Endothelial cell of umbilical vein (primary cell): ENCODE measurements around the gene UBP1. TPM values are rescaled to one million over a fixed set of nuclear protein-coding genes. Genes with fewer than 3 reads are reported as not detected.

Source experiments
- BruUV-seq: library from RNA; stranded (reverse); fragments of 400-500 nt; replicated peaks from 2 replicates; lab custom pipeline; 2021; lab: Mats Ljungman, UMichigan
- CTCF ChIA-PET: fragments of 300-600, 350-600 bp; sonication (Branson Sonifier 250); formaldehyde crosslinking; loops from one replicate; lab custom pipeline; 2021; ENCODE audit warnings: antibody characterized with exemption, inconsistent platforms; lab: Charles Lee
- POLR2A ChIA-PET: fragments of 300-600, 350-600 bp; sonication (Branson Sonifier 250); formaldehyde crosslinking; loops from one replicate; lab custom pipeline; 2021; ENCODE audit warnings: antibody characterized with exemption, inconsistent platforms; lab: Charles Lee
- DNase-seq: peaks from one replicate; pipeline ENCODE4 v3.0.0-alpha.2; 2011; ENCODE audit warnings: low read depth, low spot score
- FAIRE-seq: peaks from 2 replicates; lab custom pipeline; 2011; peaks lifted over from hg19 to GRCh38; lab: Jason Lieb, UNC
- H2AFZ ChIP-seq: 2 replicates; pipeline ENCODE4 v1.6.0; 2012; ENCODE audit warnings: low read depth, low read length, control low read depth, inconsistent platforms
- H3K27ac ChIP-seq: 2 replicates; pipeline ENCODE4 v1.5.1; 2011; ENCODE audit warnings: low read depth, mild to moderate bottlenecking, control low read depth, low read length, moderate library complexity; ENCODE audit not compliant: insufficient read depth
- H3K27me3 ChIP-seq, 2 experiments: 2 replicates each; pipeline versions ENCODE4 v1.6.0 to v1.6.1; 2011; ENCODE audit warnings: low read length in 2 of 2, mixed read lengths in 1 of 2; ENCODE audit not compliant: control insufficient read depth in 2 of 2, insufficient read depth in 2 of 2
- H3K36me3 ChIP-seq, 2 experiments: 2 replicates in 1 of 2; 3 replicates in 1 of 2; pipeline ENCODE4 v1.5.1; 2011; ENCODE audit warnings: low read length in 2 of 2, mild to moderate bottlenecking in 1 of 2, moderate library complexity in 1 of 2; ENCODE audit not compliant: control insufficient read depth in 2 of 2, insufficient read depth in 2 of 2; ENCODE audit errors: extremely low read depth in 1 of 2
- H3K4me1 ChIP-seq: 3 replicates; pipeline ENCODE4 v1.5.1; 2011; ENCODE audit warnings: mild to moderate bottlenecking, low read length; ENCODE audit not compliant: control insufficient read depth, insufficient read depth; ENCODE audit errors: extremely low read depth
- H3K4me2 ChIP-seq: 2 replicates; pipeline ENCODE4 v1.6.1; 2011; ENCODE audit warnings: low read length, control low read depth, mixed read lengths; ENCODE audit not compliant: insufficient read depth
- H3K4me3 ChIP-seq, 3 experiments: fragments of 200-600 bp in 1 of 3; sonication (generic), shearing (Covaris generic) in 1 of 3; replicated peaks in 1 of 3; 2 replicates each; pipeline ENCODE4 v1.5.1; 2011 to 2016; ENCODE audit warnings: control low read depth in 3 of 3, low read length in 3 of 3, mild to moderate bottlenecking in 2 of 3, inconsistent platforms in 1 of 3, low read depth in 1 of 3, moderate library complexity in 1 of 3; ENCODE audit not compliant: insufficient read depth in 1 of 3
- H3K79me2 ChIP-seq: 2 replicates; pipeline ENCODE4 v1.6.0; 2012; ENCODE audit warnings: low read length, inconsistent platforms; ENCODE audit not compliant: control insufficient read depth, insufficient read depth
- H3K9ac ChIP-seq: replicated peaks from 2 replicates; pipeline ENCODE3; 2011; ENCODE audit warnings: low read length, control low read depth; ENCODE audit not compliant: insufficient read depth; ENCODE audit errors: extremely low read depth
- H3K9me1 ChIP-seq: replicated peaks from 3 replicates; pipeline ENCODE4 v1.6.0; 2011; ENCODE audit warnings: mild to moderate bottlenecking, low read length; ENCODE audit not compliant: control insufficient read depth, insufficient read depth; ENCODE audit errors: extremely low read depth
- H3K9me3 ChIP-seq: replicated peaks from 2 replicates; pipeline ENCODE4 v1.5.1; 2012; ENCODE audit warnings: low read length, inconsistent platforms; ENCODE audit not compliant: control insufficient read depth, insufficient read depth
- H4K20me1 ChIP-seq: replicated peaks from 2 replicates; pipeline ENCODE3; 2011; ENCODE audit warnings: mild to moderate bottlenecking, low read length; ENCODE audit not compliant: control insufficient read depth, insufficient read depth; ENCODE audit errors: extremely low read depth
- CTCF ChIP-seq, 2 donors: IDR thresholded peaks; 1 replicate in 1 of 2; 2 replicates in 1 of 2; pipeline ENCODE4 v1.5.1; 2011; ENCODE audit warnings: low read length in 2 of 2, mild to moderate bottlenecking in 2 of 2, moderate library complexity in 2 of 2, control low read depth in 1 of 2, inconsistent platforms in 1 of 2, low read depth in 1 of 2; ENCODE audit not compliant: insufficient read depth in 1 of 2; ENCODE audit errors: extremely low read depth in 1 of 2
- EZH2 ChIP-seq: IDR thresholded peaks from 2 replicates; pipeline ENCODE4 v1.6.1; 2012; ENCODE audit warnings: borderline replicate concordance, low read depth, mild to moderate bottlenecking, moderate library complexity, low read length, inconsistent platforms; ENCODE audit not compliant: severe bottlenecking
- GATA2 ChIP-seq: IDR thresholded peaks from 2 replicates; pipeline ENCODE4 v1.7.0; 2011; ENCODE audit warnings: low read depth, mild to moderate bottlenecking, moderate library complexity, mixed read lengths, low read length; ENCODE audit not compliant: insufficient read length, insufficient read depth
- JUN ChIP-seq: IDR thresholded peaks from 2 replicates; pipeline ENCODE4 v1.6.1; 2011; ENCODE audit warnings: borderline replicate concordance, low read depth; ENCODE audit not compliant: insufficient read length, insufficient read depth
- MAX ChIP-seq: IDR thresholded peaks from 2 replicates; pipeline ENCODE4 v1.6.1; 2011; ENCODE audit not compliant: insufficient read depth, insufficient read length
- MYC ChIP-seq: IDR thresholded peaks from one replicate; pipeline ENCODE4 v1.6.1; 2011; ENCODE audit warnings: mild to moderate bottlenecking, low read depth, low read length
- POLR2A ChIP-seq: IDR thresholded peaks from 2 replicates; pipeline ENCODE4 v1.6.1; 2012; ENCODE audit warnings: low read depth, mild to moderate bottlenecking, control low read depth, low read length
- POLR2AphosphoS5 ChIP-seq: IDR thresholded peaks from 2 replicates; pipeline ENCODE4 v1.6.1; 2012; ENCODE audit warnings: low read depth, mild to moderate bottlenecking, control low read depth, low read length, moderate library complexity; ENCODE audit not compliant: insufficient read depth
- dilution Hi-C: fragments of 300-500 bp; cut with MboI; formaldehyde crosslinking; loops from one replicate; pipeline ENCODE4 v1.15.0; 2019; ENCODE audit warnings: low sequenced_read_pairs; ENCODE audit not compliant: extremely low pct_ligation_motif_present
- intact Hi-C: fragments of 100-400 bp; cut with micrococcal nuclease; formaldehyde crosslinking; loops from one replicate; pipeline ENCODE4 v1.10.0; 2022
- polyA plus RNA-seq, 4 experiments: library from polyadenylated mRNA; depleted of rRNA in 3 of 4; stranded (reverse) in 3 of 4; unstranded in 1 of 4; fragments of >200 nt; gene quantifications; 2 replicates each; pipeline versions ENCODE4 v1.2.1 to v1.2.3, GENCODE V29; 2011 to 2012; ENCODE audit warnings: missing spikeins in 1 of 4
- total RNA-seq: library from RNA; stranded (reverse); gene quantifications from 2 replicates; pipeline ENCODE4 v1.2.3, GENCODE V29; 2021

UBP1 gene
- total and polyA plus RNA-seq, 2 donors (not counting 3 experiments of a cell fraction or from before 2014, with no cell fraction given), result 60.2 to 90.5 TPM

GRCh38 chr3:33439546-33440327 is 468 bp downstream of the UBP1 start:
- FAIRE-seq, result no peak
- POLR2A ChIA-PET, result no interaction called here

More at GRCh38 chr3:33439546-33440327, 468 bp downstream of the UBP1 start:
- peak overlapping the region; percentile 56 for H2AFZ ChIP-seq
- H3K27ac ChIP-seq, result peak overlapping the region; percentile 77
- BruUV-seq, result no TSS peak
- no peak for TF ChIP-seq MYC
- TF ChIP-seq CTCF (IDR thresholded peaks at IDR 0.05; ENCODE audit: extremely low read depth in 1 of 2, insufficient read depth in 1 of 2, low read depth in 1 of 2, low read length in 2 of 2), result no peak
- TF ChIP-seq POLR2AphosphoS5, result peak; percentile 97
- no peak for TF ChIP-seq MAX
- no peak for TF ChIP-seq EZH2
- no peak for TF ChIP-seq GATA2
- TF ChIP-seq POLR2A, result peak; percentile 73
- TF ChIP-seq JUN, result no peak
- peak overlapping the region; percentile 95 for H3K4me2 ChIP-seq
- H3K9ac ChIP-seq, result peak overlapping the region; percentile 90
- H3K27me3 ChIP-seq, result no peaks in the 10 kb centered on the region
- H3K4me1 ChIP-seq, result peaks cover 23% of the 10 kb centered on the region
- no peaks in the 10 kb centered on the region for H3K9me3 ChIP-seq
- CTCF ChIA-PET, result interaction anchor here (1.5 kb wide), 2 partner anchors 25 to 308 kb away, joined by 4 to 5 read pairs; no protein-coding TSS in a partner anchor
- peaks cover 51% of the 10 kb centered on the region for H3K79me2 ChIP-seq
- no peaks in the 10 kb centered on the region for H3K9me1 ChIP-seq
- H4K20me1 ChIP-seq, result peaks cover 5% of the 10 kb centered on the region
- intact Hi-C loops (loop anchor here (1.0 to 5.0 kb wide), 7 partner anchors 47 to 359 kb away; partner anchors contain the start of genes CLASP2, CRTAP and PDCD6IP), dilution Hi-C loops (no loop called here)
- no peaks in the 10 kb centered on the region for H3K36me3 ChIP-seq
- peak overlapping the region; percentile 98 to 99 (median 98) for H3K4me3 ChIP-seq
- DNase-seq, result peak; percentile 56
